ENCODE measurements around the gene ZNRF2. TPM values are rescaled to one million over a fixed set of nuclear protein-coding genes. Genes with fewer than 3 reads are reported as not detected.

Gene ZNRF2
- total RNA-seq, 1 donor, result 6.5 TPM

- no peak for TF ChIP-seq CTCF (IDR thresholded peaks at IDR 0.05; ENCODE audit: insufficient read depth, low read depth, low read length)
- no peak overlapping the region for H3K4me3 ChIP-seq (ENCODE audit: low read depth, low read length)
- no peak for DNase-seq (ENCODE audit: low read depth)
Observed at GRCh38 chr7:30390736-30391636, 106.6 kb downstream of the ZNRF2 start.

GRCh38 chr7:30391806-30392205, 107.4 kb downstream of the ZNRF2 start:
- TF ChIP-seq CTCF (IDR thresholded peaks at IDR 0.05; ENCODE audit: insufficient read depth, low read depth, low read length), result no peak
- no peak overlapping the region for H3K4me3 ChIP-seq (ENCODE audit: low read depth, low read length)
- no peak for DNase-seq (ENCODE audit: low read depth)

GRCh38 chr7:30395676-30396075, 111.3 kb downstream of the ZNRF2 start:
- no peak for DNase-seq (ENCODE audit: low read depth)
- no peak for TF ChIP-seq CTCF (IDR thresholded peaks at IDR 0.05; ENCODE audit: insufficient read depth, low read depth, low read length)
- H3K4me3 ChIP-seq (ENCODE audit: low read depth, low read length), result no peak overlapping the region

GRCh38 chr7:30396389-30396788, 112.0 kb downstream of the ZNRF2 start:
- peak; percentile 36 for TF ChIP-seq CTCF (IDR thresholded peaks at IDR 0.05; ENCODE audit: insufficient read depth, low read depth, low read length)
- H3K4me3 ChIP-seq (ENCODE audit: low read depth, low read length), result no peak overlapping the region
- DNase-seq (ENCODE audit: low read depth), result peak; percentile 23

- no peak for DNase-seq (ENCODE audit: low read depth)
- no peak for TF ChIP-seq CTCF (IDR thresholded peaks at IDR 0.05; ENCODE audit: insufficient read depth, low read depth, low read length)
- H3K4me3 ChIP-seq (ENCODE audit: low read depth, low read length), result no peak overlapping the region
Observed at GRCh38 chr7:30403477-30403876, 119.1 kb downstream of the ZNRF2 start.

GRCh38 chr7:30405179-30405578, 120.8 kb downstream of the ZNRF2 start:
- no peak for TF ChIP-seq CTCF (IDR thresholded peaks at IDR 0.05; ENCODE audit: insufficient read depth, low read depth, low read length)
- H3K4me3 ChIP-seq (ENCODE audit: low read depth, low read length), result no peak overlapping the region
- no peak for DNase-seq (ENCODE audit: low read depth)

All from fibroblast of villous mesenchyme (primary cell).